Retinal pigment epithelial cell (primary cell): Measurements from ENCODE around the gene RSRP1.
"Not testable (repeated sequence)": the region's sequence is repeated elsewhere in the genome, so short reads cannot be mapped to it uniquely, and the experiment has no call there.

ENCODE experiments used
- DNase-seq: peaks from one replicate; pipeline ENCODE4 v3.0.0-alpha.2; 2010; ENCODE audit warnings: low read depth
- H3K4me3 ChIP-seq: 2 replicates; pipeline ENCODE4 v1.5.1; 2011; ENCODE audit warnings: mild to moderate bottlenecking, low read length, control low read depth, moderate library complexity
- TF ChIP-seq, protein P1 (sequence below): conservative IDR thresholded peaks from 2 replicates; pipeline ENCODE4 v1.5.1; 2011; ENCODE audit warnings: low read depth, low read length, control low read depth, inconsistent platforms

The RSRP1 gene

GRCh38 chr1:25238046-25238445 lies 9.2 kb downstream of the RSRP1 start:
- no peak for DNase-seq
- TF ChIP-seq, protein P1, sequence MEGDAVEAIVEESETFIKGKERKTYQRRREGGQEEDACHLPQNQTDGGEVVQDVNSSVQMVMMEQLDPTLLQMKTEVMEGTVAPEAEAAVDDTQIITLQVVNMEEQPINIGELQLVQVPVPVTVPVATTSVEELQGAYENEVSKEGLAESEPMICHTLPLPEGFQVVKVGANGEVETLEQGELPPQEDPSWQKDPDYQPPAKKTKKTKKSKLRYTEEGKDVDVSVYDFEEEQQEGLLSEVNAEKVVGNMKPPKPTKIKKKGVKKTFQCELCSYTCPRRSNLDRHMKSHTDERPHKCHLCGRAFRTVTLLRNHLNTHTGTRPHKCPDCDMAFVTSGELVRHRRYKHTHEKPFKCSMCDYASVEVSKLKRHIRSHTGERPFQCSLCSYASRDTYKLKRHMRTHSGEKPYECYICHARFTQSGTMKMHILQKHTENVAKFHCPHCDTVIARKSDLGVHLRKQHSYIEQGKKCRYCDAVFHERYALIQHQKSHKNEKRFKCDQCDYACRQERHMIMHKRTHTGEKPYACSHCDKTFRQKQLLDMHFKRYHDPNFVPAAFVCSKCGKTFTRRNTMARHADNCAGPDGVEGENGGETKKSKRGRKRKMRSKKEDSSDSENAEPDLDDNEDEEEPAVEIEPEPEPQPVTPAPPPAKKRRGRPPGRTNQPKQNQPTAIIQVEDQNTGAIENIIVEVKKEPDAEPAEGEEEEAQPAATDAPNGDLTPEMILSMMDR: no peak
- H3K4me3 ChIP-seq: no peak overlapping the region

GRCh38 chr1:25236261-25236660 lies 11.0 kb downstream of the RSRP1 start:
- not testable (repeated sequence) for H3K4me3 ChIP-seq, DNase-seq

DNA sequence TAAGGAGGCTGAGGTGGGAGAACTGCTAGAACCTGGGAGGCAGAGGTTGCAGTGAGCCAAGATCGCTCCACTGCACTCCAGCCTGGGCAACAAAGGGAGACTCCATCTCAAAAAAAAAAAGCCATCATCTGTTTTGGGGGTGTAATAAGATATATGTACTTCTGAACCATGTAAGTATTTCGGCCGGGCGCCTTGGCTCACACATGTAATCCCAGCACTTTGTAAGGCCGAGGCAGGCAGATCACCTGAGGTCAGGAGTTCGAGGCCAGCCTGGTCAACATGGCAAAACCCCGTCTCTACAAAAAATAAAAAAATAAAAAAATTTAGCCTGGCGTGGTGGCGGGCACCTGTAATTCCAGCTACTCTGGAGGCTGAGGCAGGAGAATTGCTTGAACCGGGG lies 11.8 kb downstream of the RSRP1 start:
- H3K4me3 ChIP-seq, DNase-seq: not testable (repeated sequence)

- TF ChIP-seq, protein P1: no peak
Measured at GRCh38 chr1:25232866-25233784, 14.1 kb downstream of the RSRP1 start.

GRCh38 chr1:25232027-25232865 lies 15.0 kb downstream of the RSRP1 start, which contains the start of gene SYF2:
Gene SYF2 (minus strand): TSS chr1:25232502. CDS start chr1:25232467, 35 bp downstream.
- TF ChIP-seq, protein P1: no peak
- peak within 1 kb of the TSS; percentile 100 for H3K4me3 ChIP-seq
- peak; percentile 78 for DNase-seq

More at GRCh38 chr1:25232866-25233784, 14.1 kb downstream of the RSRP1 start:
- H3K4me3 ChIP-seq: peak overlapping the region; percentile 100
- peak; percentile 53 for DNase-seq

DNA sequence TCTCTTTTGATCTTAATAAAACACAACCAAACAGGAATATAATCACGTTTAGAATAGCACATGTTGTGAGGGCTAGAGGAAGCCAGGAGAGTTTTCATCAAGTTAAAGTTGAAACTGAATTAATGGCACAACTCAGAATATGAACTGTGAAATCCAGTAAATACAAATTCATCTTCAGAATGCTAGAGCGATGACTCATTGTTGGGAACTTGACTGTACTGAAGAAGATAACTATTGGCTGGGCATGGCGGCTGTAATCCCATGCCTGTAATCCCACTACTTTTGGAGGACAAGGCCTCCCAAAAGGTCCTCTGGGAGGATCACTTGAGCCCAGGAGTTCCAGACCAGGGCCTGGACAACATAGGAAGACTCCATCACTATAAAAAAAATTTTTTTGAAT lies 23.8 kb downstream of the RSRP1 start:
- no peak for DNase-seq
- H3K4me3 ChIP-seq: no peak overlapping the region
- TF ChIP-seq, protein P1: no peak

GRCh38 chr1:25222606-25223005 lies 24.6 kb downstream of the RSRP1 start:
- TF ChIP-seq, protein P1: no peak
- no peak for DNase-seq
- H3K4me3 ChIP-seq: no peak overlapping the region

DNA sequence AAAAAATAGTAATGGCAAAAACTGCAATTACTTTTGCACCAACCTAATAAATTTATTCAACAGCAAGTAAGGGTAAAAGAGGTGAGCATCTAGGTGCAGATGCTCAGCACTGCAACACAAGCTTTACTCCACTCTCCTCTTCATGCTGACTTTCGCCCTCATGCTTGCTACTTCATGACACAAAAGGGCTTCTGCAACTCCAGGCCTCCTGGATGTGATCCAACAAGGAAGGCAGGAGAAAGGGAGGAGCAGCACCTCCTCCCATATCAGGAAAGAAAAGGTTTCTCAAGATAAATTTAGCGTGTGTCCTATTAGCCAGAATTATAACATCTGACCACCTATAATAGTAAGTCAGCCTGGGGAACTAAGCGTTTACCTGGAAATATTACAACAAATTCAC lies 26.6 kb downstream of the RSRP1 start:
- TF ChIP-seq, protein P1: no peak
- no peak for DNase-seq
- no peak overlapping the region for H3K4me3 ChIP-seq
